GM12874 (cell line): ENCODE results near the gene C12orf75.

Experiments used
- TF ChIP-seq, protein P1 (sequence below): IDR thresholded peaks from 2 replicates; pipeline ENCODE4 v1.5.1; 2011; ENCODE audit warnings: low read depth, mild to moderate bottlenecking, control low read depth, low read length, moderate library complexity; ENCODE audit not compliant: insufficient read depth

Gene C12orf75

DNA sequence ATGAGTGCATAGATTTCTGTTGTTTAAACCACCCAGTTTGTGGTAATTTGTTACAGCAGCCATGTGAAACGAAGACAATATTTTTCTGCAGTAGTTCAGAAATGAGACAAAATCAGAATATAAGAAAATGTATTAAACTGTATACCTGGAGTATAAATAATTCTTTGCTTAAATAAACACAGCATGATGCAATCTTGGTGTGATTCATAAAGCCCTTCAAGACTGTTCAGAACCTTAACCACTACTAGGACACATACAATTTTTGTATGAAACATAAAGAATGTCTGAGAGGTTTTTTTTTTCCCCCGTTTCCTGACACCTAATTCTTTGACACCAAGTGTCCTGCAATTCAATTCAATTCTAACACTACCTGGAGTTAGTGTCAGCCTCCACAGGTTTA lies 10.5 kb downstream of the C12orf75 start:
- TF ChIP-seq, protein P1, sequence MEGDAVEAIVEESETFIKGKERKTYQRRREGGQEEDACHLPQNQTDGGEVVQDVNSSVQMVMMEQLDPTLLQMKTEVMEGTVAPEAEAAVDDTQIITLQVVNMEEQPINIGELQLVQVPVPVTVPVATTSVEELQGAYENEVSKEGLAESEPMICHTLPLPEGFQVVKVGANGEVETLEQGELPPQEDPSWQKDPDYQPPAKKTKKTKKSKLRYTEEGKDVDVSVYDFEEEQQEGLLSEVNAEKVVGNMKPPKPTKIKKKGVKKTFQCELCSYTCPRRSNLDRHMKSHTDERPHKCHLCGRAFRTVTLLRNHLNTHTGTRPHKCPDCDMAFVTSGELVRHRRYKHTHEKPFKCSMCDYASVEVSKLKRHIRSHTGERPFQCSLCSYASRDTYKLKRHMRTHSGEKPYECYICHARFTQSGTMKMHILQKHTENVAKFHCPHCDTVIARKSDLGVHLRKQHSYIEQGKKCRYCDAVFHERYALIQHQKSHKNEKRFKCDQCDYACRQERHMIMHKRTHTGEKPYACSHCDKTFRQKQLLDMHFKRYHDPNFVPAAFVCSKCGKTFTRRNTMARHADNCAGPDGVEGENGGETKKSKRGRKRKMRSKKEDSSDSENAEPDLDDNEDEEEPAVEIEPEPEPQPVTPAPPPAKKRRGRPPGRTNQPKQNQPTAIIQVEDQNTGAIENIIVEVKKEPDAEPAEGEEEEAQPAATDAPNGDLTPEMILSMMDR, result no peak

DNA sequence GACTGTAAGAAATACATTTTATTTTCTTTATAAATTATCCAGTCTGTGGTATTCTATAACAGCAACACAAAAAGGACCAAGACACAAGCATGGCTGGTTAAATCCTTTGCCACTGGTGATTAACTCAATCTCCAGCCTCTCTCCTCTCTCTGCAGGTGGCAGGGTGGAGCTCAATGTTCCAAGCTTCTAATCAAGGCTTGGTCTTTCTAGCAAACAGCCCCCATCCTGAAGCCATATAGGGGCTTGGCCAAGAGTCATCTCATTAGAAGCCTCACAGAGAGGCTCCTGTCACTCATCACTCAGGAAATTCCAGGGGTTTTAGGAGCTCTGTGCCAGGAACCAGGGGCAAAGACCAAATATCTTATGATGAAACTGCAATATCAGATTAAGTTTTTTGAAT lies 12.0 kb downstream of the C12orf75 start:
- TF ChIP-seq, protein P1, result no peak

DNA sequence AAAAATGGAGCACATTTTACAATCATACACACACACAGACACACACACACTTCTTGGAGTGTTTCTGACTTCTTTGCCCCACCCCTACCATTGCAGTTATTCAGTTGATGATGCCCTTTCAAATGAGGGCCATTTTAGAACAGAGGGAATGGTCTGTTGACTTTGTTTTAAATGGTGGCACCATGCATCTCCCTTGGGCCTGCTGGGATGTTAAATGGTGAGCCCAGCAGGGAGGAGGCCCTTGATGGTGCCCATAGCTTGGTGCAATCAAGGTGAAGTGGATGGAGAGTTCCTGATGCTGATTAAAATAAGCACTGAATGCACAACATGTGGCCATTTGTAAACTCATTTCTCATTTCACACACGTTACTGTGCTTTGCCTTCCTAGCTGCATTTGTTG lies 13.3 kb downstream of the C12orf75 start:
- TF ChIP-seq, protein P1, result no peak

DNA sequence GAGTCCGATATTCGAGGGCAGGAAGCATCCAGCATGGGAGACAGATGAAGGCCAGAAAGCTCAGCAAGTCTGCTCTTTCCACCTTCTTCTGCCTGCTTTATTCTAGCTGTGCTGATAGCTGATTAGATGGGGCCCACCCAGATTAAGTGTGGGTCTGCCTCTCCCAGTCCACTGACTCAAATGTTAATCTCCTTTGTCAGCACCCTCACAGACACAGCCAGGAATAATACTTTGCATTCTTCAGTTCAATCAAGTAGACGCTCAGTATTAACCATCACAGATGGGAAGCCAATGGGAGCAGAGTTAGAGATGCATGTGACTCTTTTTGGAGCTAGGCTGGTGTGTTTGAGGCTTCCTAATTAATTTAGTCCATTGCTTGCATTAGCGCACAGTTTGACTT lies 17.0 kb downstream of the C12orf75 start:
- TF ChIP-seq, protein P1, result no peak

DNA sequence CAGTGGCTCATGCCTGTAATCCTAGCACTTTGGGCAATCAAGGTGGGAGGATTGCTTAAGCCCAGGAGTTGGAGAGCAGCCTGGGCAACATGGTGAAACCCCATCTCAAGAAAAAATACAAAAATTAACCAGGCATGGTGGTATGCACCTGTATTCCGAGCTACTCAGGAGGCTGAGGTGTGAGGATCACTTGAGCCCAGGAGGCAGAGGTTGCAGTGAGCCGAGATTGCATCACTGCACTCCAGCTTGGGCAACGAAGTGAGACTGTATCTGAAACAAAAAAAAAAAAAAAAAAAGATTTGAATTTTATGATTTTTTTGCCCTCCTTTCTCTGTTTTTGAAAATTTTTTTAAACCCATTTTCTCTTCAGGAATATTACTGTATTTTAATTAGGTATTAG lies 17.7 kb downstream of the C12orf75 start:
- TF ChIP-seq, protein P1, result no peak

DNA sequence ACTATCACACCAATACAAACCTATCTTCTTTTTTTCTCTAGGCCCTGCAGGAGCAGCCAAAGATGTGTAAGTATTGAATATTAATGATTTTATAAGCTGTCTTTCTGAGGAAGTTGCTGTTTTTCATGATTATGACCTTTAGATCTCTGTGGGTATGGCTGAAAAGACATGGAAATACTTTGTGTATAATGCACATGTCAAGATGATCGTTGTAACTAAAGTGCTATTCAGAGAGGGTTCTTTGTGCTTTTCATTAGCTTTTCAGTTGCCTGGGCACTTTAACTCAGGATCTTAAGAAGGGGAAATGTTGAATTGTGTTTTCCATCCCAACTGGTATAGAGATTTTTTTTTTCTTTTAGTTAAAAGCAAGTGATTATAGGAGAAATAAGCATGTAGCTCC lies 18.1 kb downstream of the C12orf75 start:
- TF ChIP-seq, protein P1, result no peak

DNA sequence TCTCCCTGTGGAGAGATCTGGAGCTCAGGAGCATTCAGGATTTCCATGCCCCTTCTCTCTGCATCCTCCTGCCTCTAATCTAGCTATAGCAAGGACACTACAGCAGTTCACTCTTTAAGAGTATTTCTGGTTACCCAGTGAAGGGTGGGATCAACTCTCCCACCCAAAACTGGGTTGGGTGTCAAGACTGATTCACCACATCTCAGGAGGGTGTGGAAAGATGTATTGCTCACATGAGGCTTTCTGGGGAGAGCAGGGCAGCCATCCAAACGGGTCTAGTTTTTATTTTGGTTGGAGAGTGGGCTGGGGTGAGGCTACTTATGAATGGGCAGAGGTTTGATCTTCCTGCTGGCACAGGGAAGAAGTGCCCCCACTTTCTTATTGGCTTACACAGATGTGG lies 18.6 kb downstream of the C12orf75 start:
- TF ChIP-seq, protein P1, result no peak

DNA sequence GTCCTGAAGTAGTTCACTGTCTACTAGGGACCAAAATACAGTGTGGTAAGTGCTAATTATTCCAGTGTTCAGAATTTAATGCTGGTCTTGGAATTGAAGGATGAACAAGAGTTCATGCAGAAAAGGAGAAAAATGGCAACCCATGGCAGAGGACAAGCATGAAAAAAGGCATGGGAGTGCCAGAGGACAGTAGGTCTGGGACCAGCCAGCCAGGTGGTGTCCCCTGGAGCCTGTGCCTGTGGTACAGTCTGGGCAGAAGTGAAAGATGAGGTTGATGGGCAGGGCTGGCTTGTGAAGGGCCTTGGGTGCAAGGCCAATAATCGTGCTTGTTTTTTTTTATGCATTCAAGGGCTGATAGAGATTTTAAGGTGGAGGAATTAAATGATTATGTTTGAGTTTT lies 21.0 kb downstream of the C12orf75 start:
- TF ChIP-seq, protein P1, result no peak
